HT1080 (cell line): Measurements from ENCODE around the gene COL21A1. TPM values are rescaled to one million over a fixed set of nuclear protein-coding genes. Genes with fewer than 3 reads are reported as not detected.
"Not testable (repeated sequence)": the region's sequence is repeated elsewhere in the genome, so short reads cannot be mapped to it uniquely, and the experiment has no call there.

ENCODE experiments used
- DNase-seq: peaks from one replicate; pipeline ENCODE4 v3.0.0-alpha.2; 2015; ENCODE audit warnings: low read depth
- polyA plus RNA-seq, 2 experiments: library from polyadenylated mRNA; depleted of rRNA; stranded (reverse); fragments of >200 nt; gene quantifications; 2 replicates each; pipeline ENCODE4 v1.2.3, GENCODE V29; 2015
- total RNA-seq: library from RNA; depleted of rRNA; stranded (reverse); fragments of >200 nt; shearing (Covaris generic); gene quantifications from 2 replicates; pipeline ENCODE4 v1.2.3, GENCODE V29; 2014; rRNA removed

The COL21A1 gene
- total RNA-seq = 0.08 and 0.10 TPM in 2 replicates
- polyA plus RNA-seq (2015; cell fraction: cytosol; rRNA removed) = 0.12 and 0.19 TPM in 2 replicates
- 0.29 and 1.1 TPM in 2 replicates for polyA plus RNA-seq (2015; cell fraction: nucleus; rRNA removed)

DNA sequence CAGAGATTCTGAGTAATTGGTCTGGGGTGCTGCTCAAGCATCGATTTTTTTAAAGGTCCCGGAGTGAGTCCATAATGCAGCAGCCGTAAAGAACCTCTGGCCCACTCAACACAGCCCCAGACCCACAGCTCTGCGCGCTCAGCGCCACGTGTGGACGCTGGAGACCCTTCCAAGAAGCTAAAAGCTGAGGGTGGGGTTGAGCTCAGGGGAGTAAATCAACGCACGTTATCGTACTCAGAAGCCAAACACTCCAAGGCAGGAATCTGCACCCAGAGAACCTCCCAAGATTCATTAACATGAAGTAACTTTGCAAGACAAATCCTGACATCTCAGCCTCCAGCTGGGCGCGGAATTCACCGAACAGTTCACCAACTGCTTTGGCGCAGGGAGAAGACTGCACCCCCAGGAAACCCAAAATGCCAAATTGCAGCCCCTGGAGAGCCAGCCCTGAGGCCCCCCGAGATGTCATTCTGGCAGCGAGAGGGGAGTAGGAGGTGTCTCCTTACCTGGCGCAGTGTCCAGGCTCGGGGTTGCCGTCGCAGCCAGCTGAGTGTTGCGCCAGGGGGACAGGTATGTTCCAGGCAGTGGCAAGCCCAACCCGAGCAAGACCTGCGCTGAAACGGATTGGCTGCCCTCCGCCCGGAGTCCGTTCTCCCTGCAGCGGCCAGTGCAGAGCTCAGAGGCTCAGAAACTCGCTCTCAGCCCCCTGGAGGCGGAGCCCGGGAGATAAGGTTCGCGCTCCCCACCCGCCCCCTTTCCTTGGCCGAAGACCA lies at the start of gene COL21A1:
Gene COL21A1 (minus strand): TSS at position 700 of the 773 bp plus-strand sequence. CDS start 64,962 bp downstream, outside the sequence.
- DNase-seq = no peak

GRCh38 chr6:56293781-56294180 lies 46.4 kb upstream of the COL21A1 start:
- no peak for DNase-seq

DNA sequence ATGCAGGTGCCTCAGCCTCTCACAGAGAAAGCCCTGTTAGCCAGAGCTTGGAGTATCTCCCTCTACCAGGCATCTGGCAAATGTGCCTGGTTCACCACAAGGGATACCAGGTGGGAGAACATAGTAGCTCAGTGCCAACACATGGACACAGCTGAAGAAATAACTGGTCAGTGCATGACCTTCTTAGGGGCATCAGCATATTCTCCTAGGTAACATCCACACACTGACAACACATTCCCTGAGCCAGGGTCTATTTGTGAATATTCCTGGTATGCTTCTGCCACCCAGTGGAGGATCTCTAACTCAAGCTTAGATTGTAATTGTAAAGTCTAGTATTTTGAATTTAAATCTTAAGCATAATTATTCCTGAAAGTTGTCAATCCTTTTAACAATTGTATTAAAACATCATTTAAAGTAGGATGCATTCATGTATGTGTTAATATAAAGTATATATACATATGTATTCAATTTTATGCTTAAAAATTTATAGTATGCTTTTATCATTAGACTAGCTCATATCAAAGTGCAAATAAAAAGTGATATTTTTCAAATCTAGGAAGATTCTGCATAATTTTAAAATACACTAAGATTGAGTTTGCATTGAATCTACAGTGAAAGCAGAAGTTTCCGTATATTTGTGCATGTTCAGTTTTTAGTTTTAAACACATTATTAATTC lies 45.3 kb upstream of the COL21A1 start:
- DNase-seq = peak; percentile 57

DNA sequence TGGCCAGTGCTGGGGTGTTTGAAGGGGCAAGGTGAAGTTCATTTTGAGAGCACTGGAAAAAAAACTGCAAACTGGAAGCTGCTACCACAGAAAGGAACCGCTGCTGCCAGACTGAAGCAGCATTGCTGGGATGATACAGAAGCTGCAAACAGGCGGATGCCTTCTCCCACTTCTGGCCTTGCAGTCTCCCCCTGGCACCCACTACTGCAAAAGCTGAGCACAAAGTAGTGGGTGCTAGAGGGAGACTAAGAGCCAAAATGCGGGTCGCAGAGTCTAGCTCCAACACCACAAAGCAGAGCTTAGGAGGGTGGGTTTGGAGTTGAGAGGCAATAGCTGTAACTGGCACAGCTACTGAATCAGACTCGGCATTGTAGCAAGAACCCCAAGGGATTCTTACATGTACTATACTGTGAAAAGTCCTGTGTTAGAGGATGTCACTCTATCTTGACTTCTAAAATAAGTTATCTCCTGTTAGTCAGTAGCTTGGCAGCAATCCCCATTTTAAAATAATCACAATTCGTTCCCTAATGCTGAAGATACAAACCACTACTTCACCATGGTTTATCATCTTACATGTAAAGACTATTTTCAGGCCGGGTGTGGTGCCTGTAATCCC lies 44.0 kb upstream of the COL21A1 start:
- no peak for DNase-seq

GRCh38 chr6:56289721-56290120 lies 42.3 kb upstream of the COL21A1 start:
- DNase-seq = no peak

DNA sequence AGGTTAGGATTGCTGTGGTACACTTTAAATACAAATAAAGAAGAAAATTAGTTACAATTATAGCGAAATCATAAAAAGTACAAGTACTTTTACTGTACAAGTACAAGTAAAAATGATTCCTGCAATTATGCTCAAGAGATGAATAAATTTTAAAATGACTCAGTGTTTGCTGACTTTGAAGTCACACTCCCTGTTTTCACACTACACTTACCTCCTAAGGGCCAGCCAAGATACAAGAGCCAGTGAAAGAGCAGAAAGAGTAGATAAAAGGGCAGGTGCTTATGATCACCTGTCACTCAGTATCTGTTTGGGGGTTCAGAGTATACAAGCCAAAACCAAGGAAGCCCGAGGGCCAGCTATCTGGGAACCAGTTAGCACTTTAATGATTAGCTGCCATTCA lies 41.0 kb upstream of the COL21A1 start:
- DNase-seq = no peak

DNA sequence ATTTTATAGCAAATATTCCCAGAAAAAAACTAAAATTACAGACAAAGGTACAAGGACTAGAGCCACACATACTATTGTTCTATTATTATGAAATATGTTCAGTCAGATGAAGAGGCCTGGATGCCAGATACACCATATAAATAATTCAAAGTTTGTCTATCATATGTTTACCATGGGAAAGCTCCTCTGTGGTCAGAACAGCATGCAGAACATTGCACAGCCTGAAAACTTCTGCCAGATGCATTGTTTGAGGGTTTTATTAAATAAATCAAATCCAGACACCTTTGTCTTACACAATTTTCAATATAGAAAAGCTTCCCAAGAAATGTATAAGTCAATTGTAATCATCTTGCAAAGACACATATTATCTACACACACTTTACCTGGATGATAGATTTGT lies 35.0 kb upstream of the COL21A1 start:
- no peak for DNase-seq

DNA sequence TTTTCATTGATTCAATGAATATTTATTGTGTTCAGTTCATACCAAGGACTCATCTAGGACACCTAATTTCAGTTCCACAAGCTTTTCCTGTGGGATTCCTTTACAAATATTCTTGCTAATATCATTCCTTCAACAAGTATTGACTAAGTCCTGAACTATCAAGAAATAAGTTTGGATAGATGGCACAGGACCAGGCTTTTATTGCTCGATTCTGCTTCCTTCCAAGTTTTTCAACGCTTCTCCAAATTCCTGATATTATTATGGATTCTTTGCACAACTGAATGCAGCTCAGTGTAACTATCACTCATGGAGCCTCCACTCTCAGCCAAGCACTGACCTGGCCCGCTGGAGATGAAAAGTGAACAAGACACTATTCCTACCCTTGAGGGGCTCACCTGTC lies 32.7 kb upstream of the COL21A1 start:
- DNase-seq = no peak

GRCh38 chr6:56279331-56280080 lies 32.1 kb upstream of the COL21A1 start:
- peak; percentile 74 for DNase-seq

DNA sequence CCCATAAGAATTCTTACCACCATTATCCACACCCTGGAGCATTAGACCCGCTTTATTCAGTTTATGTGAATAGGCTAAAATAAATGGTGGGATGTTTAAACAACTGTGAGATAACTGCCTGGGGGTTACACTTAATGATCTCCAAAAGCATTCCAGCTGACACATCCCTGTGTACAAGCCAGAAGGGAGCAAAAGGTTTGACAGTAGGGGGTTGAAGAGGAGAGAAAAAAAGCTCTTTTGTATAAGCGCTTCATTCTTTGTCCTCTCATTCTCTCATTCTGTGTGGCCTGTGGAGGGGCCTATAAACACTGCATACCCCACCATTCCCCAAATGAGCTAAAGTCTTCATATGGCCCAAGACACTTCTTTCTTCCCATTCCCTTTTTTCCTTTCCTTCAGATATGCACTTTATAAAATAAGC lies 30.8 kb upstream of the COL21A1 start:
- DNase-seq = no peak

- DNase-seq = no peak
Measured at GRCh38 chr6:56270812-56271441, 23.5 kb upstream of the COL21A1 start.

- peak; percentile 60 for DNase-seq
Measured at GRCh38 chr6:56268266-56268665, 20.9 kb upstream of the COL21A1 start.

- DNase-seq = no peak
Measured at GRCh38 chr6:56266011-56266410, 18.6 kb upstream of the COL21A1 start.

DNA sequence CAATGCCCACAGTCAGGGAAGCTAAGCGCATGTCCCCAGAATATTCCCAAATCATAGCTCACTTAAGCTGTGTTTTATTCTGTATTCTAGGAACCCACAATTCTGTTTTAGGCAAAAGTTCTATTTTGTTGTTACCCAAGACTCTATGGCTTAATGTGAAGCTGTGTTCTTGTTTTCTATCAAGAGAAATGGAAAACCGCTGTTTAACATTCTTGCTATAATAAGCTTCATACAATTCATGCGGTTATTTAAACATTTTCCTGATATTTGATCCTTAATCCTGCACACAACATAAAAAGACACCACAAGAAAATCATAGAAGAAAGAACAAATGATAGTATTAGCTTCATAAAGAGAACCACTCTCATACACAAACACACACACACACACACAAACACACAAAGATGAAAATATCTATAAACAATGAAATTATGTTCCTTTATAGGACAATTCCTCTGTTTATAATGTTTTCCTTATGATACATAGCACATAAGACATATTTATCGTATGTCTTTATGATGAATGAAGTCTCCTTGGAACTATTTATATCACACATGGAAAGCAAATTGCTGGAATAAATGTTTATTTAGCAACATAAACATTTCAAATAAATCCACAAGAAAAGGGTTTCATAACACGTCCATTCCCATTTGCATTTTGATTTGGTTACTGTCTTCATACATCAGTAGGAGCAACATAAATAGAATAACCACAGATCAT lies 16.4 kb upstream of the COL21A1 start:
- no peak for DNase-seq

GRCh38 chr6:56260593-56260992 lies 13.2 kb upstream of the COL21A1 start:
- DNase-seq = not testable (repeated sequence)

- peak; percentile 45 for DNase-seq
Measured at GRCh38 chr6:56259234-56260077, 12.1 kb upstream of the COL21A1 start.

- DNase-seq = no peak
Measured at GRCh38 chr6:56255349-56255748, 8.0 kb upstream of the COL21A1 start.

DNA sequence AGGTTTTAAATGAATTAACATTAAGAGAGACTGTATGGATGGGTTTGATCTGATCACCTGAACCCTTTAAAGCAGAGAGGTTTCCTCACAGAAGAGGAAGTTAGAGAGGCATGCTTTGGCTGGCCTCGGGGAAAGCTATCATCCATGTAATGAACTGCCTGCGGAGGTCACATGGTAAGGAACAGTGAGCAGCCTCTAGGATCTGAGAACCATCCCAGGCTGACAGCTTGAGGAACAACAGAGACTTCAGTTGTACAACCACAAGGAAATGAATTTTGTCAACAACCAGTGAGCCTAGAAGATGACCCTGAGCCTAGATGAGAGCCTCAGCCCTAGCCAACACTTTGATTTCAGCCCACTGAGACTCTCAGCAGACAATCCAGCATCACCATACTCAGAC lies 2.9 kb upstream of the COL21A1 start:
- no peak for DNase-seq

DNA sequence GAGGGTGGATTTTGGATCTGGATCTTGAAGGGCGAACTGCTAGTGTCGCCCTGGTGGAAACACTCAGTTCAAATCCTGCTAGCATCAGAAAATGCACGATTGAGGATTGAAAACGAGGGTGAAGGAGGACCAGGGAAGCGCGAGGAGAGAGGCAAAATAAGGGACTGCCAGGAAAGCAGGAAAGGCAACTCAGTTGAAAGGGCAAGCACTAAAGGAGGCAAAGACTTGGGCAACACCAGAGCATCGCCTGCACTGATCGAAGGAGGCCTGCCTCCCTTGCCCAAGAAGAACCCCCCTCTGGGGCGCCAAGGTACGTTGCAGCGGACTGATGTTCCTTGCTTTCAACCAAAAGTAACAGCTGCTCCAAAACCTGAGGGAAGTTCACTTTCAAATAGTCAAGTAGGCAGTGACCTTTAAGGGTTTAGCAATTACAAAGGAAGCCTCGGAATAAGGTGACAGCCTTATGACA lies 308 bp upstream of the COL21A1 start:
- DNase-seq = no peak
